HL-60 (cell line): ENCODE data around the gene ANKRD9.

Experiments used
- DNase-seq, 2 experiments: peaks; one replicate each; pipeline ENCODE4 v3.0.0-alpha.2; 2010 to 2020; ENCODE audit warnings: low read depth in 1 of 2, low spot score in 1 of 2
- H3K27ac ChIP-seq: fragments of 250-450 bp; sonication (Bioruptor Pico); replicated peaks from 2 replicates; pipeline ENCODE4 v1.5.1; 2020; ENCODE audit warnings: mild to moderate bottlenecking, moderate library complexity
- H3K27me3 ChIP-seq: fragments of 250-450 bp; sonication (Bioruptor Pico); 2 replicates; pipeline ENCODE4 v1.5.1; 2021; ENCODE audit warnings: mild to moderate bottlenecking, moderate library complexity; ENCODE audit not compliant: insufficient read depth, poor library complexity, severe bottlenecking
- H3K4me3 ChIP-seq: replicated peaks from 2 replicates; pipeline ENCODE4 v1.5.1; 2011; ENCODE audit warnings: mild to moderate bottlenecking, control low read depth, low read length; ENCODE audit not compliant: insufficient read depth
- CTCF ChIP-seq: IDR thresholded peaks from one replicate; pipeline ENCODE4 v1.5.1; 2011; ENCODE audit warnings: low read length, control low read depth, inconsistent platforms; ENCODE audit not compliant: insufficient read depth
- GABPA ChIP-seq: IDR thresholded peaks from 2 replicates; pipeline ENCODE4 v1.6.1; 2012; ENCODE audit warnings: low read depth
- POLR2AphosphoS5 ChIP-seq: IDR thresholded peaks from 2 replicates; pipeline ENCODE4 v1.6.1; 2012; ENCODE audit warnings: low read depth
- REST ChIP-seq: IDR thresholded peaks from 2 replicates; pipeline ENCODE4 v1.6.1; 2012; ENCODE audit warnings: low read depth; ENCODE audit not compliant: insufficient replicate concordance
- SPI1 ChIP-seq: IDR thresholded peaks from 2 replicates; pipeline ENCODE4 v1.6.1; 2012; ENCODE audit warnings: low read depth, mild to moderate bottlenecking, borderline replicate concordance

The ANKRD9 gene

GRCh38 chr14:102513899-102514772, 4.6 kb upstream of the ANKRD9 start:
- DNase-seq: no peak
- no peaks in the 10 kb centered on the region for H3K27me3 ChIP-seq
- no peak overlapping the region for H3K4me3 ChIP-seq
- TF ChIP-seq POLR2AphosphoS5 (no peak), GABPA (no peak), REST (no peak), CTCF (no peak), SPI1 (no peak)
- H3K27ac ChIP-seq: no peak overlapping the region

GRCh38 chr14:102512793-102513300, 3.3 kb upstream of the ANKRD9 start:
- TF ChIP-seq SPI1 (no peak), GABPA (no peak), REST (no peak), CTCF (no peak), POLR2AphosphoS5 (no peak)
- no peaks in the 10 kb centered on the region for H3K27me3 ChIP-seq
- H3K27ac ChIP-seq: no peak overlapping the region
- DNase-seq: no peak
- H3K4me3 ChIP-seq: no peak overlapping the region

GRCh38 chr14:102511538-102511937, 2.0 kb upstream of the ANKRD9 start:
- Histone ChIP-seq H3K27ac (no peak overlapping the region), H3K27me3 (no peaks in the 10 kb centered on the region), H3K4me3 (no peak overlapping the region)
- TF ChIP-seq SPI1 (no peak), CTCF (no peak), REST (no peak), GABPA (no peak), POLR2AphosphoS5 (no peak)
- no peak for DNase-seq
